BJ (cell line): ENCODE results near the gene CCDC171. TPM values are rescaled to one million over a fixed set of nuclear protein-coding genes. Genes with fewer than 3 reads are reported as not detected.

Experiments used
- CTCF ChIA-PET: fragments of 350-600 bp; formaldehyde crosslinking; extraction: SDS; loops from one replicate; lab custom pipeline; 2021; ENCODE audit warnings: antibody characterized with exemption, inconsistent platforms; lab: Yijun Ruan, JAX
- POLR2A ChIA-PET: fragments of 300-600 bp; sonication (Branson Sonifier 250); formaldehyde crosslinking; extraction: SDS; loops from one replicate; lab custom pipeline; 2021; ENCODE audit warnings: antibody characterized with exemption; lab: Charles Lee
- DNase-seq: peaks from one replicate; pipeline ENCODE4 v3.0.0-alpha.2; 2011; ENCODE audit warnings: low read depth
- H3K27me3 ChIP-seq: 2 replicates; pipeline ENCODE4 v1.6.0; 2011; ENCODE audit warnings: low read length; ENCODE audit not compliant: control insufficient read depth, insufficient read depth
- H3K36me3 ChIP-seq: 2 replicates; pipeline ENCODE4 v1.5.1; 2011; ENCODE audit warnings: low read length; ENCODE audit not compliant: control insufficient read depth, insufficient read depth
- H3K4me3 ChIP-seq: 2 replicates; pipeline ENCODE4 v1.5.1; 2011; ENCODE audit warnings: low read depth, mild to moderate bottlenecking, control low read depth, low read length
- CTCF ChIP-seq: IDR thresholded peaks from 2 replicates; pipeline ENCODE4 v1.5.1; 2011; ENCODE audit warnings: low read depth, mild to moderate bottlenecking, control low read depth, inconsistent platforms, low read length, moderate library complexity; ENCODE audit not compliant: insufficient read depth
- polyA plus RNA-seq: library from polyadenylated mRNA; depleted of rRNA; stranded (reverse); fragments of >200 nt; gene quantifications from 2 replicates; pipeline ENCODE4 v1.2.3, GENCODE V29; 2011

Gene CCDC171
- polyA plus RNA-seq, 1 experiment: 0.39 TPM

GRCh38 chr9:15512204-15512603, 40.6 kb upstream of the CCDC171 start:
- H3K4me3 ChIP-seq: no peak overlapping the region
- ChIA-PET POLR2A (no interaction called here), CTCF (interaction anchor here (1.4 kb wide), 1 partner anchor 41 kb away, joined by 4 read pairs; the partner anchor contains the start of gene CCDC171)
- peaks cover 2% of the 10 kb centered on the region; the same call in 1 of the 2 replicates for H3K36me3 ChIP-seq
- H3K27me3 ChIP-seq: no peaks in the 10 kb centered on the region
- DNase-seq: no peak
- TF ChIP-seq CTCF: no peak

GRCh38 chr9:15512889-15513288, 40.0 kb upstream of the CCDC171 start:
- TF ChIP-seq CTCF: no peak
- no peaks in the 10 kb centered on the region for H3K27me3 ChIP-seq
- H3K4me3 ChIP-seq: no peak overlapping the region
- H3K36me3 ChIP-seq: no peaks in the 10 kb centered on the region
- ChIA-PET POLR2A (no interaction called here), CTCF (no interaction called here)
- no peak for DNase-seq

GRCh38 chr9:15513335-15513734, 39.5 kb upstream of the CCDC171 start:
- POLR2A ChIA-PET: no interaction called here
- TF ChIP-seq CTCF: 0 out of 2 replicates have a peak, but pooled peaks have one; percentile 6
- H3K4me3 ChIP-seq: no peak overlapping the region
- H3K36me3 ChIP-seq: no peaks in the 10 kb centered on the region
- H3K27me3 ChIP-seq: no peaks in the 10 kb centered on the region
- DNase-seq: no peak
- CTCF ChIA-PET: interaction anchor here (0.6 kb wide), 1 partner anchor 30 kb away, joined by 3 read pairs; no protein-coding TSS in a partner anchor

GRCh38 chr9:15519831-15520230, 33.0 kb upstream of the CCDC171 start:
- no peaks in the 10 kb centered on the region for H3K36me3 ChIP-seq
- no peak overlapping the region for H3K4me3 ChIP-seq
- H3K27me3 ChIP-seq: no peaks in the 10 kb centered on the region
- no peak for TF ChIP-seq CTCF
- POLR2A ChIA-PET: no interaction called here
- CTCF ChIA-PET: no interaction called here
- DNase-seq: no peak

GRCh38 chr9:15521254-15521653, 31.6 kb upstream of the CCDC171 start:
- H3K27me3 ChIP-seq: no peaks in the 10 kb centered on the region
- no peak for TF ChIP-seq CTCF
- no peaks in the 10 kb centered on the region for H3K36me3 ChIP-seq
- no peak for DNase-seq
- CTCF ChIA-PET: interaction anchor here (0.6 kb wide), 1 partner anchor 97 kb away, joined by 3 read pairs; no protein-coding TSS in a partner anchor
- H3K4me3 ChIP-seq: no peak overlapping the region
- POLR2A ChIA-PET: no interaction called here
